ENCODE data around the gene ZBED5.

Gene ZBED5

DNA sequence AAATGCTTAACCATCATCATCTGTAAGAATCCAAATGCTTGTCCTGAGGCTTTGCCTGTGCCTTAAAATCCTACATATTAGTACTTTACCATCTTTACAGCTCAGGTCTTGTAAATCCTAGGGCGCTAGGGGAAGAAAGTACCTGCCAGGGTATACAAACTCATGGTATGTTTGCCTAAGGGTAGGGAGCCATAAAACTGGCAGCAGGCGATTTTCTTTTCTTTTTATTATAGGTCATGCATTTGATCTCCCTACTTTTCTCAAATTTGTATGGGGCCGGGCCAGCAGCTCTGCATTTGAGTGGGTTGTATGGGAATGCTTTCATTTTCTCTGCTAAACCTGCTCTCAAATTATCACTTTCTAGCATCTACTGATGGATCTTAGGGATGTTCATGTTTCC is 24.0 kb upstream of the ZBED5 start:
- in situ Hi-C loops (cut with MboI; ENCODE audit: low sequenced_read_pairs), result no loop called here

DNA sequence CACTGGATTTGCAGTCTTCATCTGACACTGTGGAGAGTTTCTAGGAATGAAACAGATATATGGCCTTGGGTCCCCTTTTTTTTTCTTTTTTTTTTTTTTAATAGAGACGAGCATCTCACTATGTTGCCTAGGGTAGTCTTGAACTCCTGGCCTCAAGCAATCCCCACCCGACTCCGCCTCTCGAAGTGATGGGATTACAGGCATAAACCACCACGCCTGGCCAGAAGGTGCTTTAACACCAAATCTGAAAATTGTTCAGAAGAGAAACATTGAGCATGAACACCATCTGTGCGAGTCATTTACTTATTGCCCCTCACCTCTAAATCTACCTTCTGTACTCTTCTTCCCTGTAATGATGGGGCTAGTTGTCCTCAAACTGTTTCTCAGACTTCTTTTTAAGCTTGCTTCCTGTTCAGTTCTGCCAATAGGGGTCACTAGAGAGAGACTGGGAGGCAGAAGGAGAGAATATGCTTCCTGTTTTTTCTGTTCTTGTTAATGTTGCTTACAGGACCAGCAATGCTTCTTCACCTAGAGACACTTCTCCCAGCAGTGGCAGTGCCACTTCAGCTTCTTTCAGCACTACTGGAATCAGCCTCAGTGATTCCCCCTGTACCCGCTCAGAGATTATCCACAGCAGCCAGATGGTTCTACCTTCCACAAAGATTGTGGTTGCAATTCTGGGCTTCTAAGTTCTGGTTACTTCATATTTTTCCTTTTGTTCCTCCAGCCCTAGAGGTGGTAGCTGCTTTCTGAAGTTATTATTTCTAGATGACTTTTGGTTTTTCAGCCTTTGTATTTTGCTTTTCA is 20.8 kb upstream of the ZBED5 start:
- in situ Hi-C loops (cut with MboI; ENCODE audit: low sequenced_read_pairs), result no loop called here

DNA sequence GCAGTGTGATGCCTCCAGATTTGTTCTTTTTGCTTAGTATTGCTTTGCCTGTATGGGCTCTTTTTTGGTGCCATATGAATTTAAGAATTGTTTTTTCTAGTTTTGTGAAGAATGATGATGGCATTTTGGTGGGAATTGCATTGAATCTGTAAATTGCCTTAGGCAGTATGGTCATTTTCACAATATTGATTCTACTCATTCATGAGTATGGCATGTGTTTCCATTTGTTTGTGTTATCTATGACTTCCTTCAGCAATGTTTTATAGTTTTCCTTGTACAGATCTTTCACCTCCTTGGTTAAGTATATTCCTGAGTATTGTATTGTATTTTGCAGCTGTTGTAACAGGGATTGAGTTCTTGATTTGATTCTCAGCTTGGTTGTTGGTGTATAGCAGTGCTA is 18.3 kb upstream of the ZBED5 start:
- in situ Hi-C loops (cut with MboI; ENCODE audit: low sequenced_read_pairs), result no loop called here

- in situ Hi-C loops (cut with MboI; ENCODE audit: low sequenced_read_pairs), result no loop called here
Observed at GRCh38 chr11:10875430-10876021, 17.7 kb upstream of the ZBED5 start.

DNA sequence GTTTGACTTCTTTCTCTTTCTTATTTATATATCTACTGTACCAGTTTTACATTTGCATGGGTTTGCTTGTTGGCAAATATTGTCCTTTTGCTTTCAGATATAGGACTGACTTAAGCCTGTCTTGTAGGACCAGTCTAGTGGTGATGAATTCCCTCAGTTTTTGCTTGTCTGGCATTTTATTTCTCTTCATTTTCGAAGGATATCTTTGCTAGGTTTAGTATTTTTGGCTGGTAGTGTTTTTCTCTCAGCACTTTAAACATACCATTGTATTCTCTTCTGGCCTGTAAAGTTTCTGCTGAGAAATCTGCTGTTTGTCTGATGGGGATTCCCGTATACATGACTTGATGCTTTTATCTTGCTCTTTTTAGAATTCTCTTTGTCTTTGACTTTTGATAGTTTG is 14.2 kb upstream of the ZBED5 start:
- in situ Hi-C loops (cut with MboI; ENCODE audit: low sequenced_read_pairs), result no loop called here

- in situ Hi-C loops (cut with MboI; ENCODE audit: low sequenced_read_pairs), result no loop called here
Observed at GRCh38 chr11:10868352-10868751, 10.5 kb upstream of the ZBED5 start.

GRCh38 chr11:10866893-10867331 is 9.1 kb upstream of the ZBED5 start:
- in situ Hi-C loops (cut with MboI; ENCODE audit: low sequenced_read_pairs), result no loop called here

DNA sequence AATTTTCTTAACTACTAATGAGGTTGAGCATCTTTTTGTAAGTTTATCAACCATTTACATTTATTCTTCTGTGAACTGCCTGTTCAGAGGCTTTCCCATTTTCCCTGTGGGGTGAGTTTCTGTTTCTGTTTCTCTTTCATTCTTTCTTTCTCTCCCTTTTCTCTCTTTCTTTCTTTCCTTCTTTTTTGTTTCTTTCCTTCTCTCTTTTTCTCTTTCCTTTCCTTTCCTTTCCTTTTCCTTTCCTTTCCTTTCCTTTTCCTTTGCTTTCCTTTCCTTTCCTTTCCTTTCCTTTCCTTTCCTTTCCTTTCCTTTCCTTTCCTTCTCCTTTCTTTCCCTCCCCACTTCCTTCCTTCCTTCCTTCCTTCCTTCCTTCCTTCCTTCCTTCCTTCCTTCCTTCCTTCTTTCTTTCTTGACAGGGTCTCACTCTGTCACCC is 8.0 kb upstream of the ZBED5 start:
- in situ Hi-C loops (cut with MboI; ENCODE audit: low sequenced_read_pairs), result no loop called here

- in situ Hi-C loops (cut with MboI; ENCODE audit: low sequenced_read_pairs), result no loop called here
Observed at GRCh38 chr11:10864688-10865087, 6.8 kb upstream of the ZBED5 start.

GRCh38 chr11:10862446-10862845 is 4.6 kb upstream of the ZBED5 start:
- in situ Hi-C loops (cut with MboI; ENCODE audit: low sequenced_read_pairs), result no loop called here

DNA sequence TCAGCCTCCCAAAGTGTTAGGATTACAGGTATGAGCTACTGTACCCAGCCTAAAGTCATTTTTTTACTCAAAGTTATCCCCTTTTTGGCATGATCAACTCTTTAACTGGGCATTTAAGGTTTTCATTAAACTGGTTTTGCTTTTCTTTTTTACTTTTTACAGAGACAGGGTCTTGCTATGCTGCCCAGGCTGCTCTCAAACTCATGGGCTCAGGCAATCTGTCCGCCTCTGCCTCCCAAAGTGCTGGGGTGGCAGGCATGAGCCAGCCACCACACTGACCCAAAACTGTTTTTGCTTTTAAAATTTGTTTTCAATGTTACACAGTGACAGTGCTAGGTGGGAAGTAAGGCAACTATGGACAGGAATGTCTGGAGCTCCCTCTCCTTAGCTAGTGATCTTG is 3.9 kb upstream of the ZBED5 start:
- in situ Hi-C loops (cut with MboI; ENCODE audit: low sequenced_read_pairs), result no loop called here

DNA sequence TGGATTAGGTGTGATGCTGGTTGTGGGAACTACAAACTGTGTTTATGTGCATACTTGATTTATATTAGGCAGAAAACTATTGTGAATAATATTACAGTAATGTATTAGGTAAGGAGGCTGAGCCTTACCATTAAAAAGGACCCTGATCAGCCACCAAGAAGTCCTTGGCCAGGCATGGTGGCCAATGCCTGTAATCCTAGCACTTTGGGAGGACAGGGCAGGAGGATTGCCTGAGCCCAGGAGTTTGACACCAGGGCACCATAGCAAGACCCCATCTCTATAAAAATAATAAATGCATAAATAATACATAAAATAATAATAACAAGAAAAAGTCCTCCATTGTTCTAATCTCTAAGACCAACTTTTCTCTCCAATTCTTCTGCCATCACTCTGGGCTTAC is 3.2 kb upstream of the ZBED5 start:
- in situ Hi-C loops (cut with MboI; ENCODE audit: low sequenced_read_pairs), result no loop called here

DNA sequence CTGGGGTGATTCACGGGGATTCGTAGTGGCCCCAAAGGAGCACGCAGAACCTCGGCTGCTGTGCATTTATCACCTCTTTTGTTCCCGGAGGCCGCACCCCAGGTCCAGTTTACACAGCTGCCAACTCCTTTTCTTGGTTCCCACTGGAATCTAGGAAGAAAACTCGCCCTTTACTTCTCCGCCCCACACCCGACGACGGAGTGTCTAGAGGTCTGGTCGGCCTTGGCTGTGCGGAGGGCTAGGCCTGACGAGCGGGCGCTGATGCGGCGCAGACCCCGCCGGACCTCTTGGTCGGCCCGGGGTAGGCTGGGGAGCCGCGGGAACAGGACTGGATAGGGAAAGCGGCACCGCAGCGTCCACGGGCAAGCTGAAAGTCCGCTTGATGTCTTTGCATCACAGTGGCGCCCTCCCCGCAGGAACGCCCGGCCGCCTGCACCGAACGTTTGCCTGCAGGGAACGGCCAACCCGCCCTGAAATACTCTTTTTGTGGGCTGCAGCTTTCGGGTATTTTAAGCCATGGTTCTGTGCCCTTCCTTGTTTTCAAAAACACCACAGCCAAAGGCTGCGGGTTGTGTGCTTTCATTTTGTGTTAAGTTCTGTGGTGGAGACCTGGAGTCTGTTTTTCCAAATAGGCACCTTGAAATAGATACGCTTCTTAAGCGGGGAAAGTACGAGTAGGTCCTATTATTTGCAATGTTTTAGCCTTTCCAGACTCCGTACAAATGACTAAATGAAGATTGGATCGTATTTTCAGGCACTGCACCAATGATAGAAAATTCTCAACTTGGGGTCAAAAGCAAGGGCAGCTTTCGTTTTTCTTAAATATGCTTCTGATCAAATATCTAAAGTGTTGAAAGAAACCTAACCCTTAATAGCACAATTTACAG is 829 bp upstream of the ZBED5 start:
- in situ Hi-C loops (cut with MboI; ENCODE audit: low sequenced_read_pairs), result no loop called here

- in situ Hi-C loops (cut with MboI; ENCODE audit: low sequenced_read_pairs), result no loop called here
Observed at GRCh38 chr11:10857459-10857708, 469 bp downstream of the ZBED5 start.

DNA sequence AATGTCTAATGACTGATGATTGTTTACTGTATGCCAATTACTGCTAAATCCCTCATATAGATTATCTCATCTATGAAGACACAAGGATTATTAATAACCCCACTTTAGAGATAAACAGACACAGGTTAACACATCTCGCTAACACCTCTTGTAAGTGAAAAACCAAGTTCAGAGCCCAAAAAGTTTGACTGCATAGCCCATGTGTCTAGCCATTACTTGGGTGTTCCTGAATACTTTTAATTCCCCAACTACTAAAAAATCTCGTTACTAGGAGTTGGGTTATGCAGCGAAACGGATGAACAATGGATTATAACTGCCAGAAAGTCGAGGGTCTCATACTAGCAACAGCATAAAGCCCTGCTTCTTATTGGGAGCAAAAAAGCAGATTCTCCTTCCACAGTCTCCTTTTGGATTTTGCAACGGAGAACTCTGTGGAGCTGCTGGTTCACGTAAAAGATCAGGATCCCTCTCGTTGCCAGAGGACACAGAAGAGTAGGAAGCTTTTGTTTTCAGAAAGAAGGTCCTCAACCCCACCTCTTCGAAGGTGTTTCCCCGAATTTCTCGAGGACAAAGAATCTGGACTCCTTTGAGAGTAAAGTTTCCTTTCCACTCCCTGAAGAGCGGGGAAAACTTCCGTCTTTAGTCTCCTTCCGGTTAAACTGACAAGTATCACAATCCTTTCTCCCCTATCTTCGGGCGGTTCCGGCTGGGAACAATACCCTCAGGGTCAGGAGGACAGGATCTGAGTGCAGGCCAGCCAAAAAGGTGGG is 979 bp downstream of the ZBED5 start:
- in situ Hi-C loops (cut with MboI; ENCODE audit: low sequenced_read_pairs), result no loop called here

GRCh38 chr11:10855295-10855694 is 2.6 kb downstream of the ZBED5 start:
- in situ Hi-C loops (cut with MboI; ENCODE audit: low sequenced_read_pairs), result no loop called here

DNA sequence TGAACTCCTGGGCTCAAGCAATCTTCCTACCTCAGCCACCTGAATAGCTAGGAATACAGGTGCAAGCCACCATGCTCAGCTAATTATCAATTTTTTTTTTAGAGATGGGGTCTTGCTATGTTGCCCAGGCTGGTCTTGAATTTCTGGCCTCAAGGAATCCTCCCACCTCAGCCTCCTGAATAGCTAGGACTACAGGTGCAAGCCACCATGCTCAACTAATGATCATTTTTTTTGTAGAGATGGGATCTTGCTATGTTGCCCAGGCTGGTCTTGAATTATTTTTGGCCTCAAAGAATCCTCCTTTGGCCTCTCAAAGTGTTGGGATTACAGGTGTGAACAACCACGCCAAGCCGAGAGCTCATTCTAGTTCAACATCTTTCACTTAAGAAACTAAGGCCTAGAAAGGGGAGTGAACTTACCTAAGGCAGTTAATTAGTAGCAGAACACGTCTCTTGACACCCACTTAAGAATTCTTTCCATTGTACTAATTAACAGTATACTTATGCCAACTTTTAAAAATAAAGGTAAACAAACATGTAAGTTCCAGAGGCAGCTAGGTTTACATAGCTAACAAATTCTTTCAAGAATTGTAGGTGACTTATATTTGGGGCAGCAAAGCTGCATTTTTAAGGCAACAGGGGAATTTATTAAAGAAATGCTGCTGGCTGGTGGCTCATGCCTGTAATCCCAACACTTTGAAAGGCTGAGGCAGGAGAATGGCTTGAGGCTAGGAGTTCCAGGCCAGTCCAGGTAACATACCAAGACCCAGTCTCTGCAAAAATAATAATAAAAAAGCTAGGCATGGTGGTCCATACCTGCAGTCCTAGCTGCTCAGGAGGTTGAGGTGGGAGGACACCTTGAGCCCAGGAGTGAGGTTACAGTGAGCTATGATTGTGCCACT is 9.6 kb downstream of the ZBED5 start:
- in situ Hi-C loops (cut with MboI; ENCODE audit: low sequenced_read_pairs), result no loop called here

- in situ Hi-C loops (cut with MboI; ENCODE audit: low sequenced_read_pairs), result no loop called here
Observed at GRCh38 chr11:10846660-10847059, 11.2 kb downstream of the ZBED5 start.

DNA sequence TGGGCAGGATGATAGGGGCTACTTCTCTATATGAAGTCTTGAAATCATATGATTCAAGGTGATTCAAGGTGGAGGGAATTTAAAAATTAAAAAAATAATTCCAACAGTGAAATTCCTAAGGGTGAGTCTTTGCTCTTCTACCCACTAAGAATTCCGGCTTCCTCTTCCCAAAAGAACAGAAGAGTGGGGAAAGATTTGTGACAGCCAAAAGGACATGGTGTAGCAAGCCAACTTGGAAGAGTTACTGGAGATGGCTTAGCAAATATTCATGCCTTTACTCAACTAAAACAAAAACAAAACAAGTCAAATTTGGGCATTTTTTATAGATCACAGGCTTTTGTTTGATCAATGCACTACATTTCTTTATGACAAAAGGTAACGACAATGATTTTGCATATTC is 12.3 kb downstream of the ZBED5 start:
- in situ Hi-C loops (cut with MboI; ENCODE audit: low sequenced_read_pairs), result no loop called here

GRCh38 chr11:10844796-10845195 is 13.1 kb downstream of the ZBED5 start:
- in situ Hi-C loops (cut with MboI; ENCODE audit: low sequenced_read_pairs), result no loop called here
